K562 (cell line): ENCODE data around the gene SIM1. TPM values are rescaled to one million over a fixed set of nuclear protein-coding genes. Genes with fewer than 3 reads are reported as not detected.

ENCODE experiments used
- CBX8 ChIP-seq: fragments of 200-600 bp; sonication (generic); IDR thresholded peaks from 2 replicates; pipeline ENCODE4 v1.6.1; 2012; ENCODE audit warnings: borderline replicate concordance, mixed run types, low read depth, mild to moderate bottlenecking, moderate library complexity, mixed read lengths, low read length, control low read depth, inconsistent platforms; ENCODE audit not compliant: poor library complexity, severe bottlenecking; ENCODE audit errors: extremely low read depth
- CREB1 ChIP-seq, 2 experiments: sonication (generic) in 1 of 2; formaldehyde crosslinking in 1 of 2; IDR thresholded peaks; 2 replicates each; pipeline versions ENCODE4 v1.6.1 to v1.8.0; 2012 to 2022; ENCODE audit warnings: inconsistent platforms in 1 of 2, mild to moderate bottlenecking in 1 of 2, missing genetic modification reagents in 1 of 2, moderate library complexity in 1 of 2
- GTF2A2 ChIP-seq: IDR thresholded peaks from 2 replicates; pipeline ENCODE4 v1.6.1; 2016; ENCODE audit warnings: mild to moderate bottlenecking, missing genetic modification characterization, missing compliant biosample characterization
- NFRKB ChIP-seq: fragments of 450-650 bp; IDR thresholded peaks from 2 replicates; pipeline ENCODE4 v1.6.1; 2016; ENCODE audit warnings: low read depth
- NUFIP1 ChIP-seq: fragments of 450-650 bp; IDR thresholded peaks from 2 replicates; pipeline ENCODE4 v1.6.1; 2018; ENCODE audit not compliant: partially characterized antibody
- SMC3 ChIP-seq: conservative IDR thresholded peaks from 2 replicates; pipeline ENCODE4 v1.6.1; 2011; ENCODE audit warnings: low read depth, low read length, improper control_type of control experiment; ENCODE audit not compliant: insufficient read depth
- ZBTB7A ChIP-seq: IDR thresholded peaks from 2 replicates; pipeline ENCODE4 v1.6.1; 2011; ENCODE audit warnings: low read depth, mild to moderate bottlenecking, low read length, moderate library complexity, borderline replicate concordance; ENCODE audit not compliant: control insufficient read depth
- polyA plus RNA-seq, 8 experiments: library from polyadenylated mRNA; depleted of rRNA in 4 of 8; stranded (reverse) in 5 of 8; unstranded in 3 of 8; fragments of >200 nt; fragmentation: Nextera tagmentation in 2 of 8; fragmentation: Illumina TruSeq in 1 of 8; extraction: Ambion mirVana in 2 of 8; extraction: Trizol in 1 of 8; gene quantifications; 2 replicates each; pipeline versions ENCODE4 v1.2.1 to v1.2.3, GENCODE V29; 2011 to 2014; ENCODE audit warnings: inconsistent platforms in 1 of 8, missing spikeins in 1 of 8
- total RNA-seq, 7 experiments: library from RNA; depleted of rRNA in 6 of 7; stranded (reverse); fragments of >200 nt in 6 of 7; fragmentation: Illumina TruSeq in 2 of 7; extraction: Trizol in 2 of 7; gene quantifications; 2 replicates each; pipeline versions ENCODE4 v1.2.1 to v1.2.3, GENCODE V29; 2011 to 2021; ENCODE audit warnings: low replicate concordance in 1 of 7
- TF ChIP-seq, protein P1 (sequence below): fragments of 250-450 bp; sonication (Bioruptor Pico); IDR thresholded peaks from 2 replicates; pipeline ENCODE4 v1.4.0; 2020; ENCODE audit warnings: mild to moderate bottlenecking, moderate library complexity

SIM1 gene
- total and polyA plus RNA-seq, 9 of the 15 experiments (the other 6 are each of a cell fraction or from before 2014, with no cell fraction given): not detected

DNA sequence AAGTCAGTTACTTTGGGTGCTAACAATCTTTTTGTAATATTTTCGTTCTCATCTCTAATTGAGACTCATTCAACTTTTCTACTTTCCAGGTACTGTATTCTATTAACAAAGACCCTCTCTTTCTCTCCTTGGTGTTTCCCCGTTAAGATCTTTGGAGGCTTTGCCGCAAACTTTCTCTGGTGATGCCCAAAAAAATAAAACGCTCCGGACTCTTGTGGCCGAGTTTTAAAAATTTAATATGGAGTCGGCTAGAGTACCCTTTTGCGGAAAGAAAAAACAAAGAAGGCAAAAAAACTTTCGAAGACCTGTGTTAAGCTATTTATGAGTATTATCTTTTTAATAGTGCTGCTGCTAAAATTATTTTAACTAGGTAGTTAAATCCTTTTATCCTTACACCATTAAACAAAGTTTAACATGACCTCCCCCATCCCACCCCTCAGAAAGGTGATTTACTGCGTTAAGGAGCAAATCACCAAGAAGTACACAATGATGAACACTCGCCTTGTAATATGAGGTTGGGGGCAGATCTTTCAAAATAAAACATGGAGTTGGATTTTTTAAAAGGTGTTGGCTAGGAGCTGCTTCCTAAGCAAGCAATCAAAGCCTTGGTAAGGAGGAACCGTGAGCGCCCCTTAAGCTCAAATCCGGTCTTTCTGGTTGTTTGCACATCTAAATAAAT lies 10.0 kb downstream of the SIM1 start (continued):
- TF ChIP-seq, protein P1, sequence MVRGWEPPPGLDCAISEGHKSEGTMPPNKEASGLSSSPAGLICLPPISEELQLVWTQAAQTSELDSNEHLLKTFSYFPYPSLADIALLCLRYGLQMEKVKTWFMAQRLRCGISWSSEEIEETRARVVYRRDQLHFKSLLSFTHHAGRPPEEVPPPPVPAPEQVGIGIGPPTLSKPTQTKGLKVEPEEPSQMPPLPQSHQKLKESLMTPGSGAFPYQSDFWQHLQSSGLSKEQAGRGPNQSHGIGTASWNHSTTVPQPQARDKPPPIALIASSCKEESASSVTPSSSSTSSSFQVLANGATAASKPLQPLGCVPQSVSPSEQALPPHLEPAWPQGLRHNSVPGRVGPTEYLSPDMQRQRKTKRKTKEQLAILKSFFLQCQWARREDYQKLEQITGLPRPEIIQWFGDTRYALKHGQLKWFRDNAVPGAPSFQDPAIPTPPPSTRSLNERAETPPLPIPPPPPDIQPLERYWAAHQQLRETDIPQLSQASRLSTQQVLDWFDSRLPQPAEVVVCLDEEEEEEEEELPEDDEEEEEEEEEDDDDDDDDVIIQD: no peak
- peak; percentile 81 for TF ChIP-seq CBX8
- no peak for TF ChIP-seq CREB1 (IDR thresholded peaks at IDR 0.05)
- no peak for TF ChIP-seq CREB1 (CRISPR knock-in tag; IDR thresholded peaks at IDR 0.05)
- TF ChIP-seq ZBTB7A: no peak
- TF ChIP-seq SMC3: no peak
- no peak for TF ChIP-seq NFRKB
- TF ChIP-seq NUFIP1: no peak
- TF ChIP-seq GTF2A2 (tag): no peak
- TF ChIP-seq, all 486 proteins: peak for 2
